Cortex of kidney (tissue), 1 donor: ENCODE measurements around the gene HAPLN1.

ENCODE experiments used
- DNase-seq: peaks from one replicate; lab custom pipeline; 2025; lab: John Stamatoyannopoulos, UW

Gene HAPLN1

GRCh38 chr5:83718195-83718825 is 2.3 kb downstream of the HAPLN1 start:
- DNase-seq, result no peak

- DNase-seq, result no peak
Measured at GRCh38 chr5:83715236-83716065, 5.2 kb downstream of the HAPLN1 start.

GRCh38 chr5:83714810-83715209 is 5.8 kb downstream of the HAPLN1 start:
- DNase-seq, result no peak

- DNase-seq, result no peak
Measured at GRCh38 chr5:83711982-83712601, 8.6 kb downstream of the HAPLN1 start.

GRCh38 chr5:83709973-83710372 is 10.7 kb downstream of the HAPLN1 start:
- no peak for DNase-seq

- no peak for DNase-seq
Measured at GRCh38 chr5:83708170-83708569, 12.5 kb downstream of the HAPLN1 start.

- no peak for DNase-seq
Measured at GRCh38 chr5:83703059-83703458, 17.6 kb downstream of the HAPLN1 start.

- no peak for DNase-seq
Measured at GRCh38 chr5:83701886-83702285, 18.8 kb downstream of the HAPLN1 start.

- no peak for DNase-seq
Measured at GRCh38 chr5:83689881-83690280, 30.8 kb downstream of the HAPLN1 start.

GRCh38 chr5:83688281-83688680 is 32.4 kb downstream of the HAPLN1 start:
- DNase-seq, result no peak

- no peak for DNase-seq
Measured at GRCh38 chr5:83687124-83687619, 33.5 kb downstream of the HAPLN1 start.

- no peak for DNase-seq
Measured at GRCh38 chr5:83686251-83686650, 34.4 kb downstream of the HAPLN1 start.

- DNase-seq, result no peak
Measured at GRCh38 chr5:83683836-83684235, 36.8 kb downstream of the HAPLN1 start.

- DNase-seq, result no peak
Measured at GRCh38 chr5:83672646-83673045, 48.0 kb downstream of the HAPLN1 start.

GRCh38 chr5:83672158-83672557 is 48.5 kb downstream of the HAPLN1 start:
- no peak for DNase-seq

- no peak for DNase-seq
Measured at GRCh38 chr5:83665631-83666030, 55.0 kb downstream of the HAPLN1 start.

GRCh38 chr5:83662558-83662957 is 58.1 kb downstream of the HAPLN1 start:
- DNase-seq, result no peak

- no peak for DNase-seq
Measured at GRCh38 chr5:83657807-83658525, 62.7 kb downstream of the HAPLN1 start.

- DNase-seq, result no peak
Measured at GRCh38 chr5:83654427-83654994, 66.1 kb downstream of the HAPLN1 start.

GRCh38 chr5:83653669-83654068 is 67.0 kb downstream of the HAPLN1 start:
- no peak for DNase-seq

- no peak for DNase-seq
Measured at GRCh38 chr5:83645936-83646335, 74.7 kb downstream of the HAPLN1 start.

GRCh38 chr5:83644301-83644700 is 76.4 kb downstream of the HAPLN1 start:
- DNase-seq, result no peak
